Heart left ventricle (tissue), 13 donors: ENCODE results near the gene NNAT.

Experiments used
- CTCF ChIP-seq, 12 donors: fragments of 200-600 bp; sonication (generic) in 4 of 12; IDR thresholded peaks; one replicate each; pipeline versions ENCODE4 v1.5.0 to v1.8.0; 2018 to 2022; ENCODE audit warnings: antibody characterized with exemption in 12 of 12, mild to moderate bottlenecking in 5 of 12
- POLR2A ChIP-seq, 2 donors: fragments of 450-650 bp; IDR thresholded peaks; one replicate each; pipeline ENCODE4 v1.6.1; 2017; ENCODE audit warnings: antibody characterized with exemption in 2 of 2, mild to moderate bottlenecking in 2 of 2, moderate library complexity in 2 of 2
- donor health status: ischemic (EF 13 %, LVEDD 7.1; RV severe dilation, severe dysfunction).
- donor health status: DM: no; HTN: yes; CAD: no.
- donor health status: DM: no; HTN: no; CAD: no.
- donor health status: ischemic (EF 25% LVEDD 6.9; RV normal size, moderate dysfunction).
- donor health status: ischemic (EF 25% LVEDD 5.7; RV mildly dilated, moderate dysfunction).
- donor health status: ischemic (EF 35%, LVEDD 5.7; RV mildly dilated, moderate dysfunction).
- donor health status: nonischemic (EF 11% LVEDD 7.7; RV severe dilation, severe dysfunction).
- donor health status: DM: yes; HTN: yes; CAD: no.
- donor health status: PGD.
- donor health status: ischemic (EF 29% LVEDD 5.4; RV normal size, mild dysfunction).
- donor health status: nonischemic (EF 23%, LVEDD 6.1; RV moderate dilation, normal function).

DNA sequence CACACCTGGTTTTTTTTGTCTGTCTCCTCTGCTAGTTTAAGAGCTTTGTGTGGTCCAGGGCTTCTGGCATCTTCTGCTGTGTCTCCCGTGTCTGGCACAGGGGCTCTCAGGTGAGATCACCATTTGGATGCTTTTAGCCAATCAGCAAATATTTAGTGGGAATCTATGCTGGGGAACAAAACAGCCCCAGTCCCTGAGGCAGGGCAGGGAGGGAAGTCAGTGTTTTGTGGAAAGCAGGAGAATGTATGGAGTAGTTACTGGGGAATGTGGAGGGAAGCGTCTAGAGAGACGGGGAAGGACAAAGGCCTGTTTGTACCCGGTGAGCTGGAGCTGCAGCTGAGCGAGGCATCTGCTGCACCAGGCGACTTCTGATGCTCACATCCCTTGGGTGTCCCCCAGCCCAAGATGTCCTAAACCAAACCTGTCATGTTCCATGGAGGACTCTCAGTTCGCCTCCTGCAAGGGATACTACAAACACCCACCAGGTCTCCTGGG lies 49.3 kb upstream of the NNAT start:
- TF ChIP-seq CTCF (IDR thresholded peaks at IDR 0.05) (no peak), POLR2A (IDR thresholded peaks at IDR 0.05) (no peak)
